Measurements from ENCODE around the gene NTRK2. TPM values are rescaled to one million over a fixed set of nuclear protein-coding genes. Genes with fewer than 3 reads are reported as not detected.

Gene NTRK2
- total RNA-seq, 1 experiment from 2014 or later: not detected

DNA sequence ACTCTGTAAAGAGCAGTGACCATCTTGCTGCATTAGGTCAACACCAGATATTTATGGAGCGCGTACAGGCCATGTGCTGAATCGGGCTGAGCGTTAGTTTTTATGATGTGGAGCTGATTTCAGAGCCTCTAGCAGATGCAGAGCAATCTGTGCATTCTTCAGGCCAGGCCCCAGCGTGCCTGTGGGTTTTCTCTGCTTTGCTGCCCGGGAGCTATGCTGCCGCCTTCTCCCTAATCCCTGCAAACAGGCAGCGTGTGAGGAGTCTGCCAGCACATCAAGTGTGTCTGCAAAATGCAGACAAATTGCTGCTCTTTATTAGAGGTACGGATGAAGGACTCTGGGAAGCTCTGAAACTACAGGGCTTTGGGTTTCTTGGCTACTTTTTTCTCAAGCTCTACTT is 170.0 kb downstream of the NTRK2 start:
- Histone ChIP-seq H2AFZ (no peak overlapping the region), H3K27ac (no peak overlapping the region), H3K9me3 (ENCODE audit: insufficient read depth, low read depth) (no peaks in the 10 kb centered on the region), H3K4me2 (no peak overlapping the region), H3K4me3 (no peak overlapping the region), H3K79me2 (ENCODE audit: low read depth) (no peaks in the 10 kb centered on the region), H3K9me2 (ENCODE audit: insufficient read depth) (no peaks in the 10 kb centered on the region), H4K20me1 (ENCODE audit: insufficient read depth) (no peaks in the 10 kb centered on the region), H3K4me1 (replicated peaks; ENCODE audit: insufficient read depth) (no peaks in the 10 kb centered on the region), H3K36me3 (ENCODE audit: low read depth) (no peaks in the 10 kb centered on the region), H3F3A (ENCODE audit: insufficient read depth, low read depth) (no peaks in the 10 kb centered on the region), H3K27me3 (ENCODE audit: insufficient read depth, low read depth) (peaks cover 5% of the 10 kb centered on the region; the same call in 1 of the 2 replicates)
- no TSS peak for BruUV-seq (replicated peaks)
- no peak for TF ChIP-seq CTCF (conservative IDR thresholded peaks at IDR 0.05)
- TF ChIP-seq EZH2 (IDR thresholded peaks at IDR 0.05; ENCODE audit: low read depth): no peak
- CTCF ChIA-PET: no interaction called here
- POLR2A ChIA-PET (ENCODE audit: unreplicated experiment): no interaction called here
- intact Hi-C loops (cut with micrococcal nuclease; ENCODE audit: unreplicated experiment): no loop called here
- no peak for DNase-seq

GRCh38 chr9:84841931-84842330 is 172.4 kb downstream of the NTRK2 start:
- Histone ChIP-seq H3K9me2 (ENCODE audit: insufficient read depth) (no peaks in the 10 kb centered on the region), H3K27ac (no peak overlapping the region), H3K36me3 (ENCODE audit: low read depth) (no peaks in the 10 kb centered on the region), H2AFZ (no peak overlapping the region), H3K79me2 (ENCODE audit: low read depth) (no peaks in the 10 kb centered on the region), H3K4me3 (no peak overlapping the region), H3K27me3 (ENCODE audit: insufficient read depth, low read depth) (peaks cover 5% of the 10 kb centered on the region; the same call in 1 of the 2 replicates), H3K4me1 (replicated peaks; ENCODE audit: insufficient read depth) (no peaks in the 10 kb centered on the region), H3F3A (ENCODE audit: insufficient read depth, low read depth) (no peaks in the 10 kb centered on the region), H4K20me1 (ENCODE audit: insufficient read depth) (no peaks in the 10 kb centered on the region), H3K9me3 (ENCODE audit: insufficient read depth, low read depth) (no peaks in the 10 kb centered on the region), H3K4me2 (no peak overlapping the region)
- TF ChIP-seq EZH2 (IDR thresholded peaks at IDR 0.05; ENCODE audit: low read depth): no peak
- TF ChIP-seq CTCF (conservative IDR thresholded peaks at IDR 0.05): no peak
- no peak for DNase-seq
- ChIA-PET POLR2A (ENCODE audit: unreplicated experiment) (no interaction called here), CTCF (no interaction called here)
- intact Hi-C loops (cut with micrococcal nuclease; ENCODE audit: unreplicated experiment): no loop called here
- no TSS peak for BruUV-seq (replicated peaks)

DNA sequence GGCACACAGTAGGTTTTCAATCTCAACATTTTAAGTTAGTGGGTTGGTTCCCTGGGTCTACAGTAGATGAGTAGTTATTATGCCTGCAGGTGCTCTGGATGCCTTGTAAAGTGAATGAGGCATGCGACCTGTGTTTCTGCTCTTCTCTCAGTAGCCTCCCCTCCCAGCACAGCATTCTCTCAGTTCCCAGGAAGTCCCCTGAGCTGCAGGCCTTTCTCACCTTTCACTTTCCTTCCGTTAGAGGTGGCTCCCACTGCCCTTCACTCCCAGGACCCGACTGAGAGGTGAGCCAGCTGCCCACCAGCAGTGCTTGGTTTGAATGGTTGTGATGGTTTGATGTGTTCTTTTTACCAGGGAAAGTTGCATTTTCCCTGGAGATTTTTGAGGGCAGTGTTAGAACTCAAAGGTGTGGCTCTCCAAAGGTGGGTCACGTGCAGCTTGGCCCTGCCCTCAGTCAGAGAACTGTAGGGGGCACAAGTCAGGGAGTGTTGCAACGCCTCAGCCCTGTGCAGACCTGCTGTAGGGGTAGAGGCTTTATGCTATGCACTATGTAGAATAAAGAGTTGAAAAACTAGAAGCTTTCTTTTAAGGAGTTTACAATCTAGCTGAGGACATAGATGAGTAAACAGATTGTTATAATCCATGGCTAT is 173.8 kb downstream of the NTRK2 start:
- ChIA-PET POLR2A (ENCODE audit: unreplicated experiment) (no interaction called here), CTCF (no interaction called here)
- Histone ChIP-seq H3K9me3 (ENCODE audit: insufficient read depth, low read depth) (no peaks in the 10 kb centered on the region), H3K4me2 (no peak overlapping the region), H2AFZ (no peak overlapping the region), H3K27me3 (ENCODE audit: insufficient read depth, low read depth) (peaks cover 5% of the 10 kb centered on the region; the same call in 1 of the 2 replicates), H3K79me2 (ENCODE audit: low read depth) (no peaks in the 10 kb centered on the region), H3K4me1 (replicated peaks; ENCODE audit: insufficient read depth) (no peaks in the 10 kb centered on the region), H3K36me3 (ENCODE audit: low read depth) (no peaks in the 10 kb centered on the region), H3F3A (ENCODE audit: insufficient read depth, low read depth) (no peaks in the 10 kb centered on the region), H3K27ac (no peak overlapping the region), H4K20me1 (ENCODE audit: insufficient read depth) (no peaks in the 10 kb centered on the region), H3K9me2 (ENCODE audit: insufficient read depth) (no peaks in the 10 kb centered on the region), H3K4me3 (no peak overlapping the region)
- TF ChIP-seq EZH2 (IDR thresholded peaks at IDR 0.05; ENCODE audit: low read depth): no peak
- no TSS peak for BruUV-seq (replicated peaks)
- intact Hi-C loops (cut with micrococcal nuclease; ENCODE audit: unreplicated experiment): no loop called here
- no peak for DNase-seq
